Naive thymus-derived CD4-positive, alpha-beta T cell (primary cell): ENCODE data around the gene NAA40. TPM values are rescaled to one million over a fixed set of nuclear protein-coding genes. Genes with fewer than 3 reads are reported as not detected.
A peak's percentile ranks its signal among the peaks of the same experiment; 100 is the strongest.

ENCODE experiments used
- ATAC-seq: fragments of 150-1000 bp; cut with Tn5 transposase; 2 replicates; pipeline ENCODE4 v1.10.0; 2021; ENCODE audit warnings: mild to moderate bottlenecking, moderate library complexity
- CTCF ChIA-PET: fragments of 350-600 bp; sonication (Branson Sonifier 250); formaldehyde crosslinking; loops from one replicate; lab custom pipeline; 2021; ENCODE audit warnings: antibody characterized with exemption; lab: Charles Lee
- POLR2A ChIA-PET: fragments of 350-600 bp; sonication (Branson Sonifier 250); formaldehyde crosslinking; loops from one replicate; lab custom pipeline; 2021; ENCODE audit warnings: antibody characterized with exemption, inconsistent platforms; lab: Charles Lee
- DNase-seq, 9 donors: peaks; one replicate each; pipeline versions ENCODE4 v3.0.0 to v3.0.0-alpha.2; 2020 to 2022; ENCODE audit warnings: mixed read lengths in 1 of 9
- H3K27ac ChIP-seq: one replicate; pipeline ENCODE4 v1.7.0; 2013; ENCODE audit warnings: mild to moderate bottlenecking, low read depth, low read length, moderate library complexity
- H3K27me3 ChIP-seq, 2 donors: one replicate each; pipeline ENCODE4 v1.7.0; 2013; ENCODE audit warnings: low read length in 2 of 2, mild to moderate bottlenecking in 2 of 2, moderate library complexity in 2 of 2; ENCODE audit not compliant: control insufficient read depth in 2 of 2, insufficient read depth in 2 of 2
- H3K36me3 ChIP-seq, 3 experiments: 1 replicate in 2 of 3; 2 replicates in 1 of 3; pipeline ENCODE4 v1.7.0; 2013; ENCODE audit warnings: low read length in 3 of 3, mild to moderate bottlenecking in 3 of 3, moderate library complexity in 1 of 3; ENCODE audit not compliant: insufficient read depth in 3 of 3, control insufficient read depth in 2 of 3
- H3K4me1 ChIP-seq, 2 donors: one replicate each; pipeline ENCODE4 v1.7.0; 2013; ENCODE audit warnings: low read length in 2 of 2, mild to moderate bottlenecking in 2 of 2, moderate library complexity in 1 of 2; ENCODE audit not compliant: control insufficient read depth in 2 of 2, insufficient read depth in 2 of 2
- H3K4me3 ChIP-seq: 2 replicates; pipeline ENCODE4 v1.7.0; 2013; ENCODE audit warnings: mild to moderate bottlenecking, low read length
- H3K9me3 ChIP-seq, 3 experiments: 1 replicate in 2 of 3; 2 replicates in 1 of 3; pipeline ENCODE4 v1.7.0; 2013; ENCODE audit warnings: low read length in 3 of 3; ENCODE audit not compliant: control insufficient read depth in 2 of 3
- H3K27ac Mint-ChIP-seq, 9 donors: one replicate each; pipeline ENCODE4 v1.8.0; 2020 to 2022; ENCODE audit warnings: mixed read lengths in 9 of 9, mild to moderate bottlenecking in 8 of 9, moderate library complexity in 5 of 9, inconsistent platforms in 2 of 9
- H3K27me3 Mint-ChIP-seq, 5 donors: one replicate each; pipeline ENCODE4 v1.8.0; 2021 to 2022; ENCODE audit warnings: mixed read lengths in 5 of 5, mild to moderate bottlenecking in 1 of 5
- H3K36me3 Mint-ChIP-seq, 5 donors: one replicate each; pipeline ENCODE4 v1.8.0; 2020 to 2022; ENCODE audit warnings: mixed read lengths in 5 of 5, mild to moderate bottlenecking in 3 of 5, inconsistent platforms in 1 of 5
- H3K4me1 Mint-ChIP-seq, 7 donors: one replicate each; pipeline ENCODE4 v1.8.0; 2020 to 2022; ENCODE audit warnings: mixed read lengths in 7 of 7, mild to moderate bottlenecking in 3 of 7, inconsistent platforms in 1 of 7
- H3K4me3 Mint-ChIP-seq, 10 donors: one replicate each; pipeline ENCODE4 v1.8.0; 2020 to 2022; ENCODE audit warnings: mild to moderate bottlenecking in 10 of 10, mixed read lengths in 10 of 10, moderate library complexity in 6 of 10, inconsistent platforms in 2 of 10
- H3K9me3 Mint-ChIP-seq, 11 donors: one replicate each; pipeline ENCODE4 v1.8.0; 2020 to 2022; ENCODE audit warnings: mixed read lengths in 11 of 11, mild to moderate bottlenecking in 4 of 11, inconsistent platforms in 1 of 11, moderate library complexity in 1 of 11
- intact Hi-C, 2 donors: fragments of 100-400 bp; cut with micrococcal nuclease; formaldehyde crosslinking; loops; one replicate each; pipeline ENCODE4 v1.15.1; 2023
- polyA plus RNA-seq, 2 donors: library from polyadenylated mRNA; unstranded; fragments of 300-500 nt; fragmentation: Illumina TruSeq; gene quantifications; one replicate each; pipeline ENCODE4 v1.2.3, GENCODE V29; 2021
- total RNA-seq, 6 experiments: library from RNA in 5 of 6; stranded (reverse) in 5 of 6; gene quantifications; 1 replicate in 5 of 6; 2 replicates in 1 of 6; pipeline ENCODE4 v1.2.3 and lab custom pipeline; 2021 to 2026

Gene NAA40
- total and polyA plus RNA-seq, 7 experiments from 2014 or later: 5.1 to 39.8 (median 24.4) TPM

- Mint-ChIP-seq H3K9me3 (no peaks in the 10 kb centered on the region), H3K27ac (no peak overlapping the region), H3K4me1 (peaks cover 11 to 28% (median 15%) of the 10 kb centered on the region in 7 donors), H3K36me3 (peaks cover 0 to 5% (median 0%) of the 10 kb centered on the region in 5 donors), H3K4me3 (no peak overlapping the region), H3K27me3 (no peaks in the 10 kb centered on the region)
- Histone ChIP-seq H3K4me1 (peaks cover 4% of the 10 kb centered on the region in 2 donors), H3K27me3 (no peaks in the 10 kb centered on the region), H3K4me3 (no peak overlapping the region), H3K9me3 (no peaks in the 10 kb centered on the region), H3K36me3 (peaks cover 0 to 12% (median 6%) of the 10 kb centered on the region in 3 experiments), H3K27ac (no peak overlapping the region)
- ChIA-PET POLR2A (interaction anchor here (1.1 to 4.6 kb wide), 2 partner anchors 58 to 107 kb away, joined by 3 to 32 read pairs; partner anchors contain the start of gene MARK2), CTCF (interaction anchor here (0.7 to 8.4 kb wide), 16 partner anchors 10 to 205 kb away, joined by 3 to 148 read pairs (median 3); partner anchors contain the start of gene MARK2)
- DNase-seq (no peak), ATAC-seq (no peak)
- intact Hi-C loops: loop anchor here (1.0 to 2.0 kb wide), 4 partner anchors 38 to 178 kb away; partner anchors contain the start of gene ZFTA (in 1 of the 2)
Measured at GRCh38 chr11:63944987-63945386, 6.2 kb downstream of the NAA40 start.

GRCh38 chr11:63945477-63946163 is 6.8 kb downstream of the NAA40 start:
- H3K4me3 Mint-ChIP-seq: no peak overlapping the region
- peak in 8 of 9 donors; percentile 33 to 57 (median 48) for DNase-seq

GRCh38 chr11:63951779-63952536 is 13.2 kb downstream of the NAA40 start:
- ChIA-PET CTCF (interaction anchor here (3.1 kb wide), 1 partner anchor 114 kb away, joined by 10 read pairs; no protein-coding TSS in a partner anchor), POLR2A (interaction anchor here (1.4 to 1.6 kb wide), 2 partner anchors 8 to 22 kb away, joined by 3 read pairs; partner anchors contain the start of gene COX8A)
- peak; percentile 32 for ATAC-seq
- Histone ChIP-seq H3K4me1 (peaks cover 15 to 28% of the 10 kb centered on the region in 2 donors), H3K27ac (peak overlapping the region; percentile 41), H3K36me3 (peaks cover 0 to 37% (median 0%) of the 10 kb centered on the region in 3 experiments), H3K27me3 (no peaks in the 10 kb centered on the region), H3K9me3 (no peaks in the 10 kb centered on the region), H3K4me3 (peak overlapping the region; percentile 13)
- Mint-ChIP-seq H3K27me3 (no peaks in the 10 kb centered on the region), H3K4me3 (peak overlapping the region; percentile 6 to 74 (median 51)), H3K4me1 (peaks cover 15 to 29% (median 22%) of the 10 kb centered on the region in 7 donors), H3K9me3 (no peaks in the 10 kb centered on the region), H3K36me3 (peaks cover 4 to 33% (median 12%) of the 10 kb centered on the region in 5 donors), H3K27ac (peak overlapping the region; percentile 44 to 85 (median 71))
- intact Hi-C loops: no loop called here
- peak in 3 of 9 donors; percentile 15 to 36 (median 21) for DNase-seq

More at GRCh38 chr11:63945477-63946163, 6.8 kb downstream of the NAA40 start:
- Histone ChIP-seq H3K27me3 (no peaks in the 10 kb centered on the region), H3K4me1 (no peaks in the 10 kb centered on the region), H3K27ac (no peak overlapping the region), H3K36me3 (peaks cover 0 to 12% (median 6%) of the 10 kb centered on the region in 3 experiments), H3K4me3 (no peak overlapping the region), H3K9me3 (no peaks in the 10 kb centered on the region)
- H3K27me3 Mint-ChIP-seq: no peaks in the 10 kb centered on the region
- H3K27ac Mint-ChIP-seq: peak overlapping the region in 1 of 9 donors; percentile 23
- intact Hi-C loops: loop anchor here (1.0 to 2.0 kb wide), 4 partner anchors 39 to 179 kb away; partner anchors contain the start of gene ZFTA (in 1 of the 2)
- CTCF ChIA-PET: interaction anchor here (0.5 to 8.4 kb wide), 28 partner anchors 11 to 466 kb away, joined by 3 to 148 read pairs (median 3); partner anchors contain the start of genes MARK2 and RCOR2
- H3K4me1 Mint-ChIP-seq: peaks cover 7 to 22% (median 11%) of the 10 kb centered on the region in 7 donors
- POLR2A ChIA-PET: interaction anchor here (0.6 to 4.6 kb wide), 6 partner anchors 23 to 120 kb away, joined by 3 to 32 read pairs (median 3); partner anchors contain the start of gene MARK2
- peak; percentile 84 for ATAC-seq
- peaks cover 0 to 5% (median 0%) of the 10 kb centered on the region in 5 donors for H3K36me3 Mint-ChIP-seq
- H3K9me3 Mint-ChIP-seq: no peaks in the 10 kb centered on the region

GRCh38 chr11:63952570-63952969 is 13.8 kb downstream of the NAA40 start:
- no peak for ATAC-seq
- no peaks in the 10 kb centered on the region for H3K27me3 Mint-ChIP-seq

GRCh38 chr11:63958008-63958407 is 19.2 kb downstream of the NAA40 start:
- H3K4me1 Mint-ChIP-seq: peaks cover 0 to 25% (median 11%) of the 10 kb centered on the region in 7 donors
- ATAC-seq (no peak), DNase-seq (no peak)
- no peak overlapping the region for H3K4me3 Mint-ChIP-seq
- POLR2A ChIA-PET: no interaction called here
- H3K27me3 ChIP-seq: no peaks in the 10 kb centered on the region
- CTCF ChIA-PET: interaction anchor here (1.4 to 1.6 kb wide), 2 partner anchors 12 to 120 kb away, joined by 3 to 5 read pairs; no protein-coding TSS in a partner anchor
- no peaks in the 10 kb centered on the region for H3K27me3 Mint-ChIP-seq
- H3K9me3 Mint-ChIP-seq: no peaks in the 10 kb centered on the region
- no peak overlapping the region for H3K4me3 ChIP-seq
- no peak overlapping the region for H3K27ac ChIP-seq
- no peaks in the 10 kb centered on the region for H3K9me3 ChIP-seq
- peaks cover 0 to 37% (median 0%) of the 10 kb centered on the region in 3 experiments for H3K36me3 ChIP-seq
- H3K4me1 ChIP-seq: peaks cover 0 to 25% of the 10 kb centered on the region in 2 donors
- peaks cover 4 to 24% (median 8%) of the 10 kb centered on the region in 5 donors for H3K36me3 Mint-ChIP-seq
- no peak overlapping the region for H3K27ac Mint-ChIP-seq
- intact Hi-C loops: no loop called here

More at GRCh38 chr11:63952570-63952969, 13.8 kb downstream of the NAA40 start:
- H3K36me3 ChIP-seq: peaks cover 0 to 40% (median 0%) of the 10 kb centered on the region in 3 experiments
- Mint-ChIP-seq H3K36me3 (peaks cover 4 to 32% (median 12%) of the 10 kb centered on the region in 5 donors), H3K9me3 (no peaks in the 10 kb centered on the region), H3K27ac (peak overlapping the region in 8 of 9 donors; percentile 26 to 85 (median 66)), H3K4me1 (peaks cover 16 to 29% (median 22%) of the 10 kb centered on the region in 7 donors), H3K4me3 (peak overlapping the region in 4 of 10 donors; percentile 32 to 71 (median 51))
- peaks cover 15 to 28% of the 10 kb centered on the region in 2 donors for H3K4me1 ChIP-seq
- H3K27ac ChIP-seq: peak overlapping the region; percentile 41
- intact Hi-C loops: no loop called here
- no peaks in the 10 kb centered on the region for H3K27me3 ChIP-seq
- DNase-seq: no peak
- CTCF ChIA-PET: no interaction called here
- peak overlapping the region; percentile 13 for H3K4me3 ChIP-seq
- H3K9me3 ChIP-seq: no peaks in the 10 kb centered on the region
- POLR2A ChIA-PET: interaction anchor here (1.6 kb wide), 1 partner anchor 9 kb away, joined by 3 read pairs; no protein-coding TSS in a partner anchor
